Esophagus muscularis mucosa (tissue), 4 donors: ENCODE data around the gene TUBB. TPM values are rescaled to one million over a fixed set of nuclear protein-coding genes. Genes with fewer than 3 reads are reported as not detected.

Experiments
- DNase-seq: peaks from one replicate; pipeline ENCODE4 v3.0.0-alpha.2; 2017; ENCODE audit errors: extremely low spot score
- H3K27ac ChIP-seq, 4 donors: fragments of 200-600 bp; sonication (generic); replicated peaks in 1 of 4; 1 replicate in 3 of 4; 2 replicates in 1 of 4; pipeline ENCODE4 v1.5.1; 2016 to 2019; ENCODE audit warnings: mild to moderate bottlenecking in 1 of 4
- H3K27me3 ChIP-seq, 4 donors: fragments of 200-600 bp; sonication (generic); one replicate each; pipeline versions ENCODE4 v1.5.1 to v1.6.0; 2016 to 2019
- H3K36me3 ChIP-seq, 4 donors: fragments of 200-600 bp; sonication (generic); one replicate each; pipeline ENCODE4 v1.5.1; 2016 to 2019
- H3K4me1 ChIP-seq, 4 donors: fragments of 200-600 bp; sonication (generic); one replicate each; pipeline ENCODE4 v1.5.1; 2016 to 2019
- H3K4me3 ChIP-seq, 4 donors: fragments of 200-600 bp; sonication (generic); 1 replicate in 2 of 4; 2 replicates in 2 of 4; pipeline ENCODE4 v1.5.1; 2016 to 2019; ENCODE audit warnings: mild to moderate bottlenecking in 4 of 4, moderate library complexity in 1 of 4
- H3K9me3 ChIP-seq, 4 donors: fragments of 200-600 bp; sonication (generic); 1 replicate in 3 of 4; 2 replicates in 1 of 4; pipeline ENCODE4 v1.5.1; 2016 to 2019
- CTCF ChIP-seq, 3 experiments: fragments of 200-600 bp in 2 of 3; fragments of 450-650 bp in 1 of 3; sonication (generic) in 2 of 3; IDR thresholded peaks; one replicate each; pipeline ENCODE4 v1.5.1; 2017 to 2019; ENCODE audit warnings: antibody characterized with exemption in 3 of 3, mild to moderate bottlenecking in 2 of 3, moderate library complexity in 1 of 3
- EP300 ChIP-seq: sonication (generic); formaldehyde crosslinking; IDR thresholded peaks from one replicate; pipeline ENCODE4 v1.6.1; 2017; ENCODE audit warnings: antibody characterized with exemption
- POLR2A ChIP-seq: fragments of 450-650 bp; IDR thresholded peaks from one replicate; pipeline ENCODE4 v1.6.1; 2017; ENCODE audit warnings: antibody characterized with exemption, moderate library complexity, mild to moderate bottlenecking, low read depth
- POLR2AphosphoS5 ChIP-seq, 2 donors: sonication (generic); formaldehyde crosslinking; IDR thresholded peaks; one replicate each; pipeline ENCODE4 v1.6.1; 2017; ENCODE audit warnings: antibody characterized with exemption in 2 of 2
- WGBS: methylation state at CpG from one replicate; pipeline ENCODE4 v1.1.5; 2018; 5-methylcytosine and 5-hydroxymethylcytosine counted together
- intact Hi-C: fragments of 100-400 bp; cut with DNase I; formaldehyde crosslinking; loops from one replicate; pipeline ENCODE4 v1.15.1; 2023
- total RNA-seq, 4 donors: library from RNA; depleted of rRNA; stranded (reverse); fragments of >200 nt; gene quantifications; one replicate each; pipeline versions ENCODE4 v1.1.0 to v1.2.1, GENCODE V29; 2016

TUBB gene
- total RNA-seq, 4 donors from 2014 or later = 208 to 398 (median 272) TPM

- WGBS = 100% methylated on average over 4 of the region's 4 CpGs
- peak overlapping the region in 3 of 4 donors; percentile 67 to 77 (median 68) for H3K27ac ChIP-seq
- intact Hi-C loops = no loop called here
Observed at GRCh38 chr6:30768634-30769087, 48.5 kb downstream of the TUBB start.

GRCh38 chr6:30769088-30769852 is 49.1 kb downstream of the TUBB start:
- H3K9me3 ChIP-seq = no peaks in the 10 kb centered on the region
- H3K27me3 ChIP-seq = no peaks in the 10 kb centered on the region
- TF ChIP-seq EP300 = no peak
- no peak for TF ChIP-seq CTCF (IDR thresholded peaks at IDR 0.05)
- TF ChIP-seq POLR2AphosphoS5 (IDR thresholded peaks at IDR 0.05) = peak; percentile 68 to 70
- TF ChIP-seq POLR2A = no peak
- no peak overlapping the region for H3K4me3 ChIP-seq
- intact Hi-C loops = no loop called here
- H3K4me1 ChIP-seq = peaks cover 21 to 33% (median 28%) of the 10 kb centered on the region in 4 donors
- H3K36me3 ChIP-seq = no peaks in the 10 kb centered on the region
- peak overlapping the region; percentile 50 to 77 (median 68) for H3K27ac ChIP-seq
- no peak for DNase-seq
- WGBS = 32% methylated on average over 12 of the region's 16 CpGs

More at GRCh38 chr6:30768634-30769087, 48.5 kb downstream of the TUBB start:
- Histone ChIP-seq H3K36me3 (no peaks in the 10 kb centered on the region), H3K4me3 (no peak overlapping the region), H3K27me3 (no peaks in the 10 kb centered on the region), H3K9me3 (no peaks in the 10 kb centered on the region), H3K4me1 (peaks cover 27 to 39% (median 34%) of the 10 kb centered on the region in 4 donors)
- no peak for TF ChIP-seq CTCF (IDR thresholded peaks at IDR 0.05)
- no peak for TF ChIP-seq POLR2AphosphoS5 (IDR thresholded peaks at IDR 0.05)
- TF ChIP-seq EP300 = no peak
- no peak for TF ChIP-seq POLR2A
- DNase-seq = no peak

GRCh38 chr6:30769853-30770524 is 49.8 kb downstream of the TUBB start:
- Histone ChIP-seq H3K4me3 (no peak overlapping the region), H3K27me3 (no peaks in the 10 kb centered on the region), H3K36me3 (no peaks in the 10 kb centered on the region), H3K27ac (peak overlapping the region; percentile 50 to 77 (median 68)), H3K4me1 (peaks cover 19 to 28% (median 25%) of the 10 kb centered on the region in 4 donors), H3K9me3 (no peaks in the 10 kb centered on the region)
- 56% methylated on average over 5 of the region's 5 CpGs for WGBS
- TF ChIP-seq POLR2AphosphoS5 (IDR thresholded peaks at IDR 0.05) = no peak
- no peak for TF ChIP-seq EP300
- no peak for TF ChIP-seq POLR2A
- no peak for TF ChIP-seq CTCF (IDR thresholded peaks at IDR 0.05)
- no peak for DNase-seq
- intact Hi-C loops = no loop called here

- no peak for DNase-seq
- Histone ChIP-seq H3K4me1 (peaks cover 19 to 27% (median 25%) of the 10 kb centered on the region in 4 donors), H3K9me3 (no peaks in the 10 kb centered on the region), H3K36me3 (no peaks in the 10 kb centered on the region), H3K27me3 (no peaks in the 10 kb centered on the region), H3K4me3 (no peak overlapping the region), H3K27ac (peak overlapping the region; percentile 50 to 77 (median 68))
- TF ChIP-seq POLR2AphosphoS5 (IDR thresholded peaks at IDR 0.05) = no peak
- TF ChIP-seq POLR2A = no peak
- no peak for TF ChIP-seq CTCF (IDR thresholded peaks at IDR 0.05)
- TF ChIP-seq EP300 = no peak
- intact Hi-C loops = no loop called here
- 89% methylated on average over 3 of the region's 3 CpGs for WGBS
Observed at GRCh38 chr6:30770592-30770991, 50.4 kb downstream of the TUBB start.
